ENCODE measurements around the gene LDB3. TPM values are rescaled to one million over a fixed set of nuclear protein-coding genes. Genes with fewer than 3 reads are reported as not detected.

Gene LDB3
- total and polyA plus RNA-seq, 9 of the 15 experiments (the other 6 are each of a cell fraction or from before 2014, with no cell fraction given): 0.03 TPM; not detected in 8

DNA sequence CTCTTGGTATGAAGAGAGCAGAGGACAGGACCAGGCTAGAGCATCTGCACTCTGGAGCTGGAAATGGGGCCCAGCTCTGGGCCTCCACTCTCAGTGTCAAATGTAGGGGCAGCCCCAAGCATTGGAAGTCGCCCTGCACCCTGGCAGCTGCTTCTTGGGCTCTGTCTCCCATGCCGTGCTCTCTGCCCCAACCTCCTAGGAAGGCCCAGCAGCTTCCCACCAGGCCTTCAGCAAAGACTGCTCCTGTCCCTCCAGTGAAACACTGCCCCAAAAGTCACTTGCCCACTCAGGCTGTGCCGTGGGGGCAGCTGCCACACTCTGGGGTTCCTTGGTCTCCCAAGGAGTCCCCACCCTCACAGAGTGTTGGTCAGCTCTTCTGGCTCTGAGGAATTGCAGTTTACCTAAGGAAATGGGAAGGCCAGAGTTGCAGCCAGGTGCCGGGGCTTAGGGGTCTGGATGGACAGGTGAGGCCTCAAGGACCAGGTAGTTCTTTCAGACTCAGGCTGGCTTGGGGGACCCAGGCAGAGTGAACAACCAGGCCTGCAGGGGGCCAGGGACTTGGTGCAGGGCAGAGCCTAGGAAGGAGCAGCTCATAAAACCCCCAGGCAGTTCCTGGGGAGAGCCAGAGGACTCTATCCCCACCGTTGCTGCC is 23.4 kb upstream of the LDB3 start:
- no peak for ATAC-seq
- H3K9me1 ChIP-seq (ENCODE audit: control insufficient read depth, insufficient read depth, low read length): no peaks in the 10 kb centered on the region
- peaks cover 0 to 27% of the 10 kb centered on the region in 2 experiments; a peak in 2 of 5 replicates for H3K27me3 ChIP-seq (ENCODE audit: control insufficient read depth in 2 of 2, insufficient read depth in 2 of 2, low read length in 2 of 2)
- H2AFZ ChIP-seq (ENCODE audit: low read depth, low read length): no peak overlapping the region
- no peaks in the 10 kb centered on the region for H3K36me3 ChIP-seq (ENCODE audit: control insufficient read depth, insufficient read depth, low read length)
- in situ Hi-C loops (cut with MboI): no loop called here
- no peak overlapping the region for H3K9ac ChIP-seq (ENCODE audit: insufficient read depth in 1 of 2, low read depth in 2 of 2, low read length in 2 of 2)
- intact Hi-C loops (cut with micrococcal nuclease): no loop called here
- no peak overlapping the region for H3K4me2 ChIP-seq (ENCODE audit: insufficient read depth, low read length)
- no peaks in the 10 kb centered on the region for H3K79me2 ChIP-seq (ENCODE audit: control insufficient read depth, insufficient read depth, low read length)
- no TSS peak for BruUV-seq (replicated peaks)
- H3K4me3 ChIP-seq: no peak overlapping the region
- FAIRE-seq: no peak
- DNase-seq (ENCODE audit: extremely low read depth in 1 of 4, low spot score in 3 of 4): no peak
- H4K20me1 ChIP-seq (replicated peaks; ENCODE audit: control insufficient read depth, insufficient read depth, low read length): no peaks in the 10 kb centered on the region
- POLR2A ChIA-PET: interaction anchor here (0.6 to 0.8 kb wide), 3 partner anchors 13 to 394 kb away, joined by 3 to 4 read pairs (median 3); no protein-coding TSS in a partner anchor
- CTCF ChIA-PET (ENCODE audit: low intra/inter-chr PET ratio): no interaction called here
- no peaks in the 10 kb centered on the region; a peak in 1 of 5 replicates for H3K4me1 ChIP-seq (replicated peaks in 1 of 2; ENCODE audit: control insufficient read depth in 2 of 2, insufficient read depth in 2 of 2, low read length in 2 of 2)
- WGBS (ENCODE audit: insufficient coverage, low coverage, missing lambda C conversion rate): 0% methylated on average over 3 of the region's 5 CpGs
- no peak overlapping the region for H3K27ac ChIP-seq (ENCODE audit: extremely low read depth, low read depth, low read length)
- TF ChIP-seq PTRF (tag; IDR thresholded peaks at IDR 0.05) (no peak), CREBBP (IDR thresholded peaks at IDR 0.05; ENCODE audit: low read depth, low read length) (no peak), TBL1XR1 (IDR thresholded peaks at IDR 0.05; ENCODE audit: low read length in 2 of 2) (no peak), PCBP1 (IDR thresholded peaks at IDR 0.05; ENCODE audit: low read depth, low read length, poor library complexity, severe bottlenecking) (no peak)
- TF ChIP-seq, protein P1, sequence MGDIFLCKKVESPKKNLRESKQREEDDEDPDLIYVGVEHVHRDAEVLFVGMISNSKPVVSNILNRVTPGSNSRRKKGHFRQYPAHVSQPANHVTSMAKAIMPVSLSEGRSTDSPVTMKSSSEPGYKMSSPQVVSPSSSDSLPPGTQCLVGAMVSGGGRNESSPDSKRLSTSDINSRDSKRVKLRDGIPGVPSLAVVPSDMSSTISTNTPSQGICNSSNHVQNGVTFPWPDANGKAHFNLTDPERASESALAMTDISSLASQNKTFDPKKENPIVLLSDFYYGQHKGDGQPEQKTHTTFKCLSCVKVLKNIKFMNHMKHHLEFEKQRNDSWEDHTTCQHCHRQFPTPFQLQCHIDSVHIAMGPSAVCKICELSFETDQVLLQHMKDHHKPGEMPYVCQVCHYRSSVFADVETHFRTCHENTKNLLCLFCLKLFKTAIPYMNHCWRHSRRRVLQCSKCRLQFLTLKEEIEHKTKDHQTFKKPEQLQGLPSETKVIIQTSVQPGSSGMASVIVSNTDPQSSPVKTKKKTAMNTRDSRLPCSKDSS (IDR thresholded peaks at IDR 0.05; ENCODE audit: low read depth, partially characterized antibody): no peak
- TF ChIP-seq, protein P2, sequence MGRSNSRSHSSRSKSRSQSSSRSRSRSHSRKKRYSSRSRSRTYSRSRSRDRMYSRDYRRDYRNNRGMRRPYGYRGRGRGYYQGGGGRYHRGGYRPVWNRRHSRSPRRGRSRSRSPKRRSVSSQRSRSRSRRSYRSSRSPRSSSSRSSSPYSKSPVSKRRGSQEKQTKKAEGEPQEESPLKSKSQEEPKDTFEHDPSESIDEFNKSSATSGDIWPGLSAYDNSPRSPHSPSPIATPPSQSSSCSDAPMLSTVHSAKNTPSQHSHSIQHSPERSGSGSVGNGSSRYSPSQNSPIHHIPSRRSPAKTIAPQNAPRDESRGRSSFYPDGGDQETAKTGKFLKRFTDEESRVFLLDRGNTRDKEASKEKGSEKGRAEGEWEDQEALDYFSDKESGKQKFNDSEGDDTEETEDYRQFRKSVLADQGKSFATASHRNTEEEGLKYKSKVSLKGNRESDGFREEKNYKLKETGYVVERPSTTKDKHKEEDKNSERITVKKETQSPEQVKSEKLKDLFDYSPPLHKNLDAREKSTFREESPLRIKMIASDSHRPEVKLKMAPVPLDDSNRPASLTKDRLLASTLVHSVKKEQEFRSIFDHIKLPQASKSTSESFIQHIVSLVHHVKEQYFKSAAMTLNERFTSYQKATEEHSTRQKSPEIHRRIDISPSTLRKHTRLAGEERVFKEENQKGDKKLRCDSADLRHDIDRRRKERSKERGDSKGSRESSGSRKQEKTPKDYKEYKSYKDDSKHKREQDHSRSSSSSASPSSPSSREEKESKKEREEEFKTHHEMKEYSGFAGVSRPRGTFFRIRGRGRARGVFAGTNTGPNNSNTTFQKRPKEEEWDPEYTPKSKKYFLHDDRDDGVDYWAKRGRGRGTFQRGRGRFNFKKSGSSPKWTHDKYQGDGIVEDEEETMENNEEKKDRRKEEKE (IDR thresholded peaks at IDR 0.05; ENCODE audit: borderline replicate concordance in 1 of 2, control insufficient read depth in 1 of 2, low read depth in 2 of 2, low read length in 1 of 2): no peak
- TF ChIP-seq, protein P3, sequence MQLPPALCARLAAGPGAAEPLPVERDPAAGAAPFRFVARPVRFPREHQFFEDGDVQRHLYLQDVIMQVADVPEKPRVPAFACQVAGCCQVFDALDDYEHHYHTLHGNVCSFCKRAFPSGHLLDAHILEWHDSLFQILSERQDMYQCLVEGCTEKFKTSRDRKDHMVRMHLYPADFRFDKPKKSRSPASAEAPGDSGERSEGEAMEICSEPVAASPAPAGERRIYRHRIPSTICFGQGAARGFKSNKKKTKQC (CRISPR knock-in tag; IDR thresholded peaks at IDR 0.05): no peak
- TF ChIP-seq, protein P4, sequence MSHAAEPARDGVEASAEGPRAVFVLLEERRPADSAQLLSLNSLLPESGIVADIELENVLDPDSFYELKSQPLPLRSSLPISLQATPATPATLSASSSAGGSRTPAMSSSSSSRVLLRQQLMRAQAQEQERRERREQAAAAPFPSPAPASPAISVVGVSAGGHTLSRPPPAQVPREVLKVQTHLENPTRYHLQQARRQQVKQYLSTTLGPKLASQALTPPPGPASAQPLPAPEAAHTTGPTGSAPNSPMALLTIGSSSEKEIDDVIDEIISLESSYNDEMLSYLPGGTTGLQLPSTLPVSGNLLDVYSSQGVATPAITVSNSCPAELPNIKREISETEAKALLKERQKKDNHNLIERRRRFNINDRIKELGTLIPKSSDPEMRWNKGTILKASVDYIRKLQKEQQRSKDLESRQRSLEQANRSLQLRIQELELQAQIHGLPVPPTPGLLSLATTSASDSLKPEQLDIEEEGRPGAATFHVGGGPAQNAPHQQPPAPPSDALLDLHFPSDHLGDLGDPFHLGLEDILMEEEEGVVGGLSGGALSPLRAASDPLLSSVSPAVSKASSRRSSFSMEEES (CRISPR knock-in tag; IDR thresholded peaks at IDR 0.05): no peak
- no peaks in the 10 kb centered on the region for H3K9me3 ChIP-seq (replicated peaks; ENCODE audit: control insufficient read depth, insufficient read depth, low read depth, low read length)
